OCI-LY7 (cell line): ENCODE measurements around the gene MSH2. TPM values are rescaled to one million over a fixed set of nuclear protein-coding genes. Genes with fewer than 3 reads are reported as not detected.

Experiments
- BruUV-seq: library from RNA; stranded (reverse); fragments of 400-500 nt; replicated peaks from 2 replicates; lab custom pipeline; 2021; lab: Mats Ljungman, UMichigan
- CTCF ChIA-PET: fragments of 300-600 bp; sonication (Branson Sonifier 250); formaldehyde crosslinking; loops from one replicate; lab custom pipeline; 2022; ENCODE audit warnings: antibody characterized with exemption; ENCODE audit not compliant: unreplicated experiment; lab: Charles Lee
- POLR2A ChIA-PET: fragments of 300-600 bp; sonication (Branson Sonifier 250); formaldehyde crosslinking; loops from one replicate; lab custom pipeline; 2022; ENCODE audit warnings: antibody characterized with exemption; lab: Charles Lee
- DNase-seq: peaks from one replicate; pipeline ENCODE4 v3.0.0-alpha.2; 2015; ENCODE audit warnings: low spot score
- H2AFZ ChIP-seq: fragments of 200-600 bp; sonication (generic), shearing (Covaris generic); 2 replicates; pipeline ENCODE4 v1.6.1; 2014; ENCODE audit warnings: mild to moderate bottlenecking, antibody characterized with exemption, low read length, moderate library complexity
- H3K27ac ChIP-seq: fragments of 200-600 bp; sonication (generic); 2 replicates; pipeline ENCODE4 v1.5.1; 2014; ENCODE audit warnings: mixed run types, low read depth, mild to moderate bottlenecking, moderate library complexity, low read length, inconsistent platforms; ENCODE audit not compliant: poor library complexity, severe bottlenecking
- H3K36me3 ChIP-seq: fragments of 200-600 bp; sonication (generic); 2 replicates; pipeline ENCODE4 v1.6.1; 2014; ENCODE audit warnings: mild to moderate bottlenecking, antibody characterized with exemption, low read length, moderate library complexity, mixed read lengths; ENCODE audit not compliant: insufficient read depth
- H3K4me1 ChIP-seq: fragments of 200-600 bp; sonication (generic); 2 replicates; pipeline ENCODE4 v1.5.1; 2014; ENCODE audit warnings: mild to moderate bottlenecking, low read length; ENCODE audit not compliant: insufficient read depth, poor library complexity, severe bottlenecking
- H3K4me2 ChIP-seq: fragments of 200-600 bp; sonication (generic); 2 replicates; pipeline ENCODE4 v1.6.1; 2014; ENCODE audit warnings: mild to moderate bottlenecking, low read length
- H3K4me3 ChIP-seq: fragments of 200-600 bp; sonication (generic); 2 replicates; pipeline ENCODE4 v1.5.1; 2014; ENCODE audit warnings: mild to moderate bottlenecking, low read depth, low read length; ENCODE audit not compliant: poor library complexity, severe bottlenecking
- H3K79me2 ChIP-seq: fragments of 200-600 bp; sonication (generic); 2 replicates; pipeline ENCODE4 v1.6.1; 2016; ENCODE audit warnings: low read depth, mild to moderate bottlenecking, low read length, moderate library complexity, mixed read lengths; ENCODE audit not compliant: insufficient read depth
- H3K9me2 ChIP-seq: fragments of 200-600 bp; sonication (generic); 2 replicates; pipeline ENCODE4 v1.6.1; 2016; ENCODE audit warnings: mild to moderate bottlenecking, low read length, mixed read lengths; ENCODE audit not compliant: insufficient read depth
- H3K9me3 ChIP-seq: fragments of 200-600 bp; sonication (generic); 2 replicates; pipeline ENCODE4 v1.6.1; 2014; ENCODE audit warnings: mild to moderate bottlenecking, mixed run types, low read length, mixed read lengths
- H4K20me1 ChIP-seq: fragments of 200-600 bp; sonication (generic); 2 replicates; pipeline ENCODE4 v1.6.1; 2014; ENCODE audit warnings: mild to moderate bottlenecking, antibody characterized with exemption, low read length, moderate library complexity, mixed read lengths; ENCODE audit not compliant: insufficient read depth
- EZH2phosphoT487 ChIP-seq: fragments of 200-600 bp; sonication (generic); IDR thresholded peaks from 2 replicates; pipeline ENCODE4 v1.6.1; 2018; ENCODE audit warnings: low read depth, borderline replicate concordance, mild to moderate bottlenecking, mixed run types, antibody characterized with exemption, low read length, moderate library complexity, mixed read lengths
- intact Hi-C: fragments of 100-400 bp; cut with micrococcal nuclease; formaldehyde crosslinking; loops from one replicate; pipeline ENCODE4 v1.10.0; 2022; ENCODE audit not compliant: unreplicated experiment
- total RNA-seq, 2 experiments: library from RNA; depleted of rRNA in 1 of 2; stranded (reverse); fragments of >200 nt in 1 of 2; shearing (Covaris generic) in 1 of 2; gene quantifications; 2 replicates each; pipeline ENCODE4 v1.2.3, GENCODE V29; 2014 to 2022
- TF ChIP-seq, protein P1 (sequence below): fragments of 200-600 bp; sonication (generic); conservative IDR thresholded peaks from 2 replicates; pipeline ENCODE4 v1.5.1; 2014; ENCODE audit warnings: mild to moderate bottlenecking, antibody characterized with exemption, low read length, moderate library complexity, mixed read lengths

The MSH2 gene
- total RNA-seq, 2 experiments from 2014 or later, result 96.8 to 97.8 TPM

GRCh38 chr2:47459021-47459420 lies 56.1 kb downstream of the MSH2 start:
- POLR2A ChIA-PET, result no interaction called here
- Histone ChIP-seq H2AFZ (no peak overlapping the region), H3K9me3 (no peaks in the 10 kb centered on the region), H3K27ac (no peak overlapping the region), H3K79me2 (no peaks in the 10 kb centered on the region; the same call in 1 of the 2 replicates), H3K4me1 (no peaks in the 10 kb centered on the region), H3K4me2 (no peak overlapping the region), H3K9me2 (no peaks in the 10 kb centered on the region), H3K36me3 (peaks cover 90% of the 10 kb centered on the region), H3K4me3 (no peak overlapping the region), H4K20me1 (no peaks in the 10 kb centered on the region)
- no TSS peak for BruUV-seq
- intact Hi-C loops, result no loop called here
- no peak for DNase-seq
- CTCF ChIA-PET, result no interaction called here
- no peak for TF ChIP-seq EZH2phosphoT487
- TF ChIP-seq, protein P1, sequence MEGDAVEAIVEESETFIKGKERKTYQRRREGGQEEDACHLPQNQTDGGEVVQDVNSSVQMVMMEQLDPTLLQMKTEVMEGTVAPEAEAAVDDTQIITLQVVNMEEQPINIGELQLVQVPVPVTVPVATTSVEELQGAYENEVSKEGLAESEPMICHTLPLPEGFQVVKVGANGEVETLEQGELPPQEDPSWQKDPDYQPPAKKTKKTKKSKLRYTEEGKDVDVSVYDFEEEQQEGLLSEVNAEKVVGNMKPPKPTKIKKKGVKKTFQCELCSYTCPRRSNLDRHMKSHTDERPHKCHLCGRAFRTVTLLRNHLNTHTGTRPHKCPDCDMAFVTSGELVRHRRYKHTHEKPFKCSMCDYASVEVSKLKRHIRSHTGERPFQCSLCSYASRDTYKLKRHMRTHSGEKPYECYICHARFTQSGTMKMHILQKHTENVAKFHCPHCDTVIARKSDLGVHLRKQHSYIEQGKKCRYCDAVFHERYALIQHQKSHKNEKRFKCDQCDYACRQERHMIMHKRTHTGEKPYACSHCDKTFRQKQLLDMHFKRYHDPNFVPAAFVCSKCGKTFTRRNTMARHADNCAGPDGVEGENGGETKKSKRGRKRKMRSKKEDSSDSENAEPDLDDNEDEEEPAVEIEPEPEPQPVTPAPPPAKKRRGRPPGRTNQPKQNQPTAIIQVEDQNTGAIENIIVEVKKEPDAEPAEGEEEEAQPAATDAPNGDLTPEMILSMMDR, result no peak

DNA sequence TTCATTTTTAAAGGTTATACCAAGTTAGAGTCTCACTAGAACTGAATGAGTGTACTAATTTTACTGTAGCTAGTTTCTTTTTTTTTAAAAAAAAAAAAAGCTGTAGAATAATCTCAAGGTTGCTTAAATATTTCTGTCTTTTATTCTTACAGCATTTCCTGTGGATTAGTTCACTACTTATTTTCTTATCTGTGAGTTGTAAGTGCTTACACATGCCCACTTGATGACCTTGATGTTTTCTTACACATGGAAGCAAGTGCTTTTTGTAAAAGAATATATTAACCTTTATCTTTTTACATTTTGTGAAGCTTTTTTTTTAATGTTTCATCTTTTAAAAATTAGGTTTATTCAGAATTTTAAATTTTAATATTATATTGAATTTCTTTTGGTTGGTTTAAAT lies 57.8 kb downstream of the MSH2 start:
- intact Hi-C loops, result no loop called here
- Histone ChIP-seq H3K27ac (no peak overlapping the region), H3K4me1 (no peaks in the 10 kb centered on the region), H3K9me2 (no peaks in the 10 kb centered on the region), H3K4me2 (no peak overlapping the region), H3K79me2 (no peaks in the 10 kb centered on the region; the same call in 1 of the 2 replicates), H3K9me3 (no peaks in the 10 kb centered on the region), H3K4me3 (no peak overlapping the region), H4K20me1 (no peaks in the 10 kb centered on the region), H2AFZ (no peak overlapping the region), H3K36me3 (peaks cover 90% of the 10 kb centered on the region)
- DNase-seq, result no peak
- ChIA-PET CTCF (no interaction called here), POLR2A (interaction anchor here (0.6 to 1.3 kb wide), 5 partner anchors 13 to 347 kb away, joined by 3 to 4 read pairs (median 3); no protein-coding TSS in a partner anchor)
- no peak for TF ChIP-seq EZH2phosphoT487
- TF ChIP-seq, protein P1, result no peak
- no TSS peak for BruUV-seq

DNA sequence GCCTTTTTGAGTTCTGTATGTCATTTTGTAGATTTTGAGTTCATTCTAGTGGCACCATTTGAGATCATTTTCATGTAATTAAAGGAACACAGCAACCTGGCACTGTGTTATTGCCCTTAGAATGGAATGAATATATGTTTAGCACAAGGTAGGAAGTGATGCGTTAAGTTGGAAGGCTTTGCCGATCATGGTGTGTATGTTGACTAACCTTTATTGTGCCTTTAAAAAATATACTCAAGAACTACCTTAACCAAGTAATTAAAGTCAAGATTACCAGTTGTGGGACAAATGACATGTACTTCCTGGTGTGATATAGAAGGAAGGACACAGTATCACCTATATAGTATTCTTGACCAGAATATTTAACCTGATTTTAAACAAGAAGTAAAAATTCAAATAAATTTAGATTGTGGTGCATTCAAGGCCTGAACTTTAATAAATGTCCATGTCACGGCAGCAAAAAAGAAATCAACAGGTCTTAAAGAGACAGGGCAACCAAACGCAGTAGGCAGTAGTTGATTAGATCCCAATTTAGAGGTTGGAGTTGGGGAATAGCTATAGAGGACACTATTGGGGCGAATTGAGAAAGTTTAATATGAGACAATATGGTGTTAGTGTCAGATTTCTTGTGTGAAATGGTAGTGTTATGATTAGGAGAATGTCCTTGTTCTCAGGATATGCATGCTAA lies 68.6 kb downstream of the MSH2 start:
- Histone ChIP-seq H3K9me2 (no peaks in the 10 kb centered on the region), H3K4me2 (no peak overlapping the region), H3K27ac (no peak overlapping the region), H3K4me1 (no peaks in the 10 kb centered on the region), H3K4me3 (no peak overlapping the region), H3K79me2 (no peaks in the 10 kb centered on the region), H3K9me3 (no peaks in the 10 kb centered on the region), H4K20me1 (no peaks in the 10 kb centered on the region), H3K36me3 (peaks cover 93% of the 10 kb centered on the region), H2AFZ (no peak overlapping the region)
- ChIA-PET POLR2A (interaction anchor here (0.5 kb wide), 1 partner anchor 84 kb away, joined by 3 read pairs; no protein-coding TSS in a partner anchor), CTCF (no interaction called here)
- TF ChIP-seq EZH2phosphoT487, result no peak
- TF ChIP-seq, protein P1, result no peak
- BruUV-seq, result TSS peak; percentile 17
- intact Hi-C loops, result no loop called here
- no peak for DNase-seq
